ENCODE measurements around the gene STMND1. TPM values are rescaled to one million over a fixed set of nuclear protein-coding genes. Genes with fewer than 3 reads are reported as not detected.

The STMND1 gene
- polyA plus RNA-seq, 1 donor, result 0.61 TPM

DNA sequence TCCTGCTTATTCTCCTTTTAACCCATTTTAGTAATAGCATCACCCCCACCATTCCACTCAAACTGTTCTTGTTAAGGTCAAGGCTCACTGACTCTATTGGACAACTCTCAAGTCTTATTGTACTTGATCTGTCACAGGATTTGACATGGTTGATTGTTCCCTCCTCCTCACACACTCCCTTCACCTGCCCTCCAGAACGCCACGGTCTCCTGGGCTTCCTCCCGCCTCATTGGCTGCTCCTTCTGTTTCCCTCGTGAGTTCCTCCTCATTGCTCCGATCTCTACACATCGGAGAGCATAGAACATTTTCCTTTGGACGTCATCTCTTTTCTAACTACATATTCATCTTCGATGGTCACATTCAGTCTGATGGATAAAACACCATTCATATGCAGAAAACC is 55.1 kb downstream of the STMND1 start:
- WGBS (ENCODE audit: insufficient coverage, low lambda C conversion rate), result 40% methylated on average over 1 of the region's 8 CpGs
- Histone ChIP-seq H3K4me3 (ENCODE audit: low read length) (no peak overlapping the region), H3K9me3 (ENCODE audit: control insufficient read depth, low read depth, low read length) (no peaks in the 10 kb centered on the region), H3K27me3 (ENCODE audit: control insufficient read depth, insufficient read depth, low read length) (no peaks in the 10 kb centered on the region), H3K36me3 (ENCODE audit: control insufficient read depth, insufficient read depth, low read length) (no peaks in the 10 kb centered on the region), H3K4me1 (ENCODE audit: control insufficient read depth, insufficient read depth, low read length) (no peaks in the 10 kb centered on the region), H3K27ac (ENCODE audit: low read length) (no peak overlapping the region)
- no peak for DNase-seq

- no peak for DNase-seq
- Histone ChIP-seq H3K4me3 (ENCODE audit: low read length) (no peak overlapping the region), H3K9me3 (ENCODE audit: control insufficient read depth, low read depth, low read length) (no peaks in the 10 kb centered on the region), H3K27me3 (ENCODE audit: control insufficient read depth, insufficient read depth, low read length) (no peaks in the 10 kb centered on the region), H3K36me3 (ENCODE audit: control insufficient read depth, insufficient read depth, low read length) (no peaks in the 10 kb centered on the region), H3K4me1 (ENCODE audit: control insufficient read depth, insufficient read depth, low read length) (no peaks in the 10 kb centered on the region), H3K27ac (ENCODE audit: low read length) (no peak overlapping the region)
- 60% methylated on average over 1 of the region's 2 CpGs for WGBS (ENCODE audit: insufficient coverage, low lambda C conversion rate)
Measured at GRCh38 chr6:17157617-17158016, 55.8 kb downstream of the STMND1 start.

GRCh38 chr6:17159240-17159639 is 57.4 kb downstream of the STMND1 start:
- no peak overlapping the region for H3K27ac ChIP-seq (ENCODE audit: low read length)
- DNase-seq, result no peak
- no peak overlapping the region for H3K4me3 ChIP-seq (ENCODE audit: low read length)
- no peaks in the 10 kb centered on the region for H3K36me3 ChIP-seq (ENCODE audit: control insufficient read depth, insufficient read depth, low read length)
- H3K4me1 ChIP-seq (ENCODE audit: control insufficient read depth, insufficient read depth, low read length), result no peaks in the 10 kb centered on the region
- WGBS (ENCODE audit: insufficient coverage, low lambda C conversion rate), result no CpG with 5 or more reads among the region's 5 CpGs
- no peaks in the 10 kb centered on the region for H3K9me3 ChIP-seq (ENCODE audit: control insufficient read depth, low read depth, low read length)
- no peaks in the 10 kb centered on the region for H3K27me3 ChIP-seq (ENCODE audit: control insufficient read depth, insufficient read depth, low read length)

GRCh38 chr6:17161076-17161475 is 59.2 kb downstream of the STMND1 start:
- no peaks in the 10 kb centered on the region for H3K9me3 ChIP-seq (ENCODE audit: control insufficient read depth, low read depth, low read length)
- WGBS (ENCODE audit: insufficient coverage, low lambda C conversion rate), result no CpG with 5 or more reads among the region's 2 CpGs
- no peaks in the 10 kb centered on the region for H3K27me3 ChIP-seq (ENCODE audit: control insufficient read depth, insufficient read depth, low read length)
- DNase-seq, result no peak
- no peak overlapping the region for H3K27ac ChIP-seq (ENCODE audit: low read length)
- no peak overlapping the region for H3K4me3 ChIP-seq (ENCODE audit: low read length)
- H3K36me3 ChIP-seq (ENCODE audit: control insufficient read depth, insufficient read depth, low read length), result no peaks in the 10 kb centered on the region
- no peaks in the 10 kb centered on the region for H3K4me1 ChIP-seq (ENCODE audit: control insufficient read depth, insufficient read depth, low read length)

GRCh38 chr6:17165383-17165782 is 63.5 kb downstream of the STMND1 start:
- Histone ChIP-seq H3K9me3 (ENCODE audit: control insufficient read depth, low read depth, low read length) (no peaks in the 10 kb centered on the region), H3K4me1 (ENCODE audit: control insufficient read depth, insufficient read depth, low read length) (no peaks in the 10 kb centered on the region), H3K27me3 (ENCODE audit: control insufficient read depth, insufficient read depth, low read length) (no peaks in the 10 kb centered on the region), H3K36me3 (ENCODE audit: control insufficient read depth, insufficient read depth, low read length) (no peaks in the 10 kb centered on the region), H3K4me3 (ENCODE audit: low read length) (no peak overlapping the region), H3K27ac (ENCODE audit: low read length) (no peak overlapping the region)
- WGBS (ENCODE audit: insufficient coverage, low lambda C conversion rate), result 60% methylated on average over 1 of the region's 5 CpGs
- no peak for DNase-seq

DNA sequence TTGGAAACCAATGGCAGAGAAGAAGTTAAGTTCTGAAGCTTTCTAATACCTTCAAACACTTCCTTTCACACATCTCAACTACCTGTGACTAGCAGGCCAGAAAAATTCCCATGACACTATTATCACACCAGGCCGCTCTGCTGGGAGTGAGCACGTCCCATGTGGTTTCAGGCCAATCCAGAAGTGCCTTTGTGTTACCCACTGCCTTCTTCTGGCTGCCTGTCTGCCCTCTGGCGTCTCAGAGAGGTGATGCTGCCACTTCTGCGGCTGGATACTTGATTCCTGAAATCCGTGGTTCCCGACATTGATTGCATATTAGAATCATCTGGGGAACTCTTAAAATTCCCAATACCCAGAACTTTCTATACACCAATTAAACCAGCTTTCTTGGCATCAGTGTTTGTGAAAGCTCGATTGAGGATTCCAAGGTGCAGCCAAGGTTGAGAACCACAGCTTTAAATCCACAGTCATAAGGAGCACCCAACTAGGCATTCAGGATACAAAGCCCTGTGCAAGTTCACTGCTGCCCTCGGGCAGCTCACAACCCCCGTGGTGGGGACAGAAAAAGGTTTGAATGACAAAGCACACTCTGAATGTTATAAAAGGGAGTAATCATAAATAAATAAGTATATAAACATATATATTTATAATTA is 65.6 kb downstream of the STMND1 start:
- Histone ChIP-seq H3K27me3 (ENCODE audit: control insufficient read depth, insufficient read depth, low read length) (no peaks in the 10 kb centered on the region), H3K36me3 (ENCODE audit: control insufficient read depth, insufficient read depth, low read length) (no peaks in the 10 kb centered on the region), H3K9me3 (ENCODE audit: control insufficient read depth, low read depth, low read length) (no peaks in the 10 kb centered on the region), H3K27ac (ENCODE audit: low read length) (no peak overlapping the region), H3K4me1 (ENCODE audit: control insufficient read depth, insufficient read depth, low read length) (no peaks in the 10 kb centered on the region), H3K4me3 (ENCODE audit: low read length) (no peak overlapping the region)
- no CpG with 5 or more reads among the region's 9 CpGs for WGBS (ENCODE audit: insufficient coverage, low lambda C conversion rate)
- DNase-seq, result peak; percentile 7 to 13

DNA sequence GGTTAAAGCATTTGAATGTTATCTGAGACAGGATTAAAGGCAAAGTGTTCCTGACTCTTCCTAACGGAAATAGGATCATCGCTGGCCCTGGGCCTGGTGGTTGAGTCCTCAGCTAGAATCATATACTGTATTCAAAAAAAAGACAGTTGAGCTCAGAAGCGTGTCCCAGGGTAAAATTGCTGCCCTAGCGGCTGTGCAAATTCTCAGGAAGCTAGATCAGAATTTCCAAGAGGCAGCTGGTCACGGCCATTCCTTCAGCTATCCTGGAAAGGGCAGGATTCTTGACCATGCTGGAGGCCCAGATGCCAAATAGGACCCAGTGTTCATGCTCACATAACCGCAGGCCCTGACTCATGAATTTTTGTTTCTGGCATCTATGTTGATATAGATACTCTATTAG is 67.4 kb downstream of the STMND1 start:
- Histone ChIP-seq H3K9me3 (ENCODE audit: control insufficient read depth, low read depth, low read length) (no peaks in the 10 kb centered on the region), H3K4me1 (ENCODE audit: control insufficient read depth, insufficient read depth, low read length) (no peaks in the 10 kb centered on the region), H3K4me3 (ENCODE audit: low read length) (no peak overlapping the region), H3K36me3 (ENCODE audit: control insufficient read depth, insufficient read depth, low read length) (no peaks in the 10 kb centered on the region), H3K27me3 (ENCODE audit: control insufficient read depth, insufficient read depth, low read length) (no peaks in the 10 kb centered on the region), H3K27ac (ENCODE audit: low read length) (no peak overlapping the region)
- no CpG with 5 or more reads among the region's 6 CpGs for WGBS (ENCODE audit: insufficient coverage, low lambda C conversion rate)
- DNase-seq, result no peak

DNA sequence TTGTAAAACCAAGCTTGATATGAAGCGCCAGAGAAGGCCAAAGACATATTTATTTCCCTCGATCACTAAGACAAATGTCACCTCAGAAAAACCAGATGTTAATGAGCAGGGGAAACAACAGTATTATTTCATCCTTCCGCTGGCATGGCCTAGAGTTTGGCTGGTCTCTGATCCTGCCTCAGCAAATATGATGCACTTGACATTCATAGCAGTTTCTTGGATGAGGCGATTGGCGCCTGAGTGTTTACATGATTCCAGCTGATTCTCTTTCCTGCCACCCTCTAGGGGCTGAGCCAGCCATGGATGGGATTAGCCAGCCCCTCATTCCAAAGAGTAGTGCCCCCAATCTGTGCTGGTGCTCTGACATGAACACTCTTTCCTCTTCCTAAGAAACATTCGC is 67.9 kb downstream of the STMND1 start:
- no peaks in the 10 kb centered on the region for H3K4me1 ChIP-seq (ENCODE audit: control insufficient read depth, insufficient read depth, low read length)
- H3K27me3 ChIP-seq (ENCODE audit: control insufficient read depth, insufficient read depth, low read length), result no peaks in the 10 kb centered on the region
- no peak overlapping the region for H3K4me3 ChIP-seq (ENCODE audit: low read length)
- WGBS (ENCODE audit: insufficient coverage, low lambda C conversion rate), result 80% methylated on average over 1 of the region's 6 CpGs
- H3K27ac ChIP-seq (ENCODE audit: low read length), result no peak overlapping the region
- H3K36me3 ChIP-seq (ENCODE audit: control insufficient read depth, insufficient read depth, low read length), result no peaks in the 10 kb centered on the region
- DNase-seq, result no peak
- no peaks in the 10 kb centered on the region for H3K9me3 ChIP-seq (ENCODE audit: control insufficient read depth, low read depth, low read length)

GRCh38 chr6:17172836-17173470 is 71.1 kb downstream of the STMND1 start:
- Histone ChIP-seq H3K36me3 (ENCODE audit: control insufficient read depth, insufficient read depth, low read length) (no peaks in the 10 kb centered on the region), H3K27ac (ENCODE audit: low read length) (no peak overlapping the region), H3K9me3 (ENCODE audit: control insufficient read depth, low read depth, low read length) (no peaks in the 10 kb centered on the region), H3K27me3 (ENCODE audit: control insufficient read depth, insufficient read depth, low read length) (no peaks in the 10 kb centered on the region), H3K4me1 (ENCODE audit: control insufficient read depth, insufficient read depth, low read length) (no peaks in the 10 kb centered on the region), H3K4me3 (ENCODE audit: low read length) (no peak overlapping the region)
- no CpG with 5 or more reads among the region's 4 CpGs for WGBS (ENCODE audit: insufficient coverage, low lambda C conversion rate)
- no peak for DNase-seq

DNA sequence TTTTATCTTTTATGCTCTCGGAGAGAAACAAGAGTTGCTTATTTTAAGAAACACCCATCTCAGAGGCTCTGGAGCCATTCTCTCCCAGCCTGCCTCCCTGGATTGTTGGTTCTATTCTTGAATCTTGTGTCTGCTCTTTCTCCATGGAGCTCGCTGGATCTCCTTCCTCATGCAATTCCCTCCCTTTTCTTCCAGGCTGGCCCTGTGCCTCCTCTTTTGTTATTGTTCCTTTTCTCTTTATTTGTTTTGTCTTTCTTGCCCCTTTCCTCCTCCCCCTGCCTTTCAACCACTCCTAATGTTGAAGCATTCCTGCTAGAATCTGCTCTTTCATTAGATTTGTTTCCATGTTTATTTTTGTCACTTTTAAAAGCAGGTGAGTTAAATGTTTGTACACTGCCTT is 76.5 kb downstream of the STMND1 start:
- Histone ChIP-seq H3K27ac (ENCODE audit: low read length) (no peak overlapping the region), H3K9me3 (ENCODE audit: control insufficient read depth, low read depth, low read length) (no peaks in the 10 kb centered on the region), H3K27me3 (ENCODE audit: control insufficient read depth, insufficient read depth, low read length) (no peaks in the 10 kb centered on the region), H3K36me3 (ENCODE audit: control insufficient read depth, insufficient read depth, low read length) (no peaks in the 10 kb centered on the region), H3K4me3 (ENCODE audit: low read length) (no peak overlapping the region), H3K4me1 (ENCODE audit: control insufficient read depth, insufficient read depth, low read length) (no peaks in the 10 kb centered on the region)
- WGBS (ENCODE audit: insufficient coverage, low lambda C conversion rate), result 75% methylated on average over 2 of the region's 2 CpGs
- DNase-seq, result no peak
